ENCODE results near the gene UBN2.

UBN2 gene

DNA sequence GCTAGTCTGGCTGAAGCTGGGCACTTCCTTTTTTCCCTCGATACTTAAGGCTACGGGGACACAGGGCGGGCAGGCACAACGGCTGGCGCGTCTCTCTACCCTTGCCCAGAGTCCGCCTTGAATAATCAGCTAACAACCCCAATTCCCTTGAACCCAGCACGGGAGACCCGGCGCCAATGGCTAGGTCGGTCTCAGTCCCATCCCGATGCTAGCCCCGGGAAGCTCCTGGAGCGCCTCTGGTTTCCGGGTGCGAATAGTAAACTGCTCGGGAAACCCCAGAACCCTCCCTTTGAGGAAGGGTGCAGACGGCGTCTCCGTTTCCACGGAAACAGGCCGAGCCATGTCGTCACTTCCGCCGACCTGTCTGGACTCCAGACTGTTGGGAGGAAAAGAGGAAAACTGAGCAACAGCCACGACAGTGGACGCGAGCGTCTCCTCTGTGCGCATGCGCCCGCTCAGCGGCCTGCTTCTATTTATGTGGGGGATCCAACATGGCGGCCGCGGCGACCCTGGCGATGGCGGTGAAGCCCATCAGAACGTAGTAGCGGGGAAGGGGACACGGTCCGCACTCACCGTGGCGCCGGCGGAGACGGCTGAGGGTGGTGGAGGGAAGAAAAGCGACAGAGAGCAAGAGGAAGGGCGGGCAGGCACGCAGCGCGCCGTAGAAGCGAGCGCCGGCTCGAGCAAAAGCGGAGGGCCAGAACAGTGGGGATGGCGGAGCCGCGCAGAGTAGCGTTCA, at the start of gene UBN2:
TSS of gene UBN2 (plus strand) at position 464 of the 739 bp plus-strand sequence. CDS start at position 712, 248 bp downstream.
- DNase-seq (ENCODE audit: low spot score) = peak; percentile 99
- TF ChIP-seq, protein P1, sequence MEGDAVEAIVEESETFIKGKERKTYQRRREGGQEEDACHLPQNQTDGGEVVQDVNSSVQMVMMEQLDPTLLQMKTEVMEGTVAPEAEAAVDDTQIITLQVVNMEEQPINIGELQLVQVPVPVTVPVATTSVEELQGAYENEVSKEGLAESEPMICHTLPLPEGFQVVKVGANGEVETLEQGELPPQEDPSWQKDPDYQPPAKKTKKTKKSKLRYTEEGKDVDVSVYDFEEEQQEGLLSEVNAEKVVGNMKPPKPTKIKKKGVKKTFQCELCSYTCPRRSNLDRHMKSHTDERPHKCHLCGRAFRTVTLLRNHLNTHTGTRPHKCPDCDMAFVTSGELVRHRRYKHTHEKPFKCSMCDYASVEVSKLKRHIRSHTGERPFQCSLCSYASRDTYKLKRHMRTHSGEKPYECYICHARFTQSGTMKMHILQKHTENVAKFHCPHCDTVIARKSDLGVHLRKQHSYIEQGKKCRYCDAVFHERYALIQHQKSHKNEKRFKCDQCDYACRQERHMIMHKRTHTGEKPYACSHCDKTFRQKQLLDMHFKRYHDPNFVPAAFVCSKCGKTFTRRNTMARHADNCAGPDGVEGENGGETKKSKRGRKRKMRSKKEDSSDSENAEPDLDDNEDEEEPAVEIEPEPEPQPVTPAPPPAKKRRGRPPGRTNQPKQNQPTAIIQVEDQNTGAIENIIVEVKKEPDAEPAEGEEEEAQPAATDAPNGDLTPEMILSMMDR (IDR thresholded peaks at IDR 0.05; ENCODE audit: extremely low read depth, missing control alignments) = no peak

DNA sequence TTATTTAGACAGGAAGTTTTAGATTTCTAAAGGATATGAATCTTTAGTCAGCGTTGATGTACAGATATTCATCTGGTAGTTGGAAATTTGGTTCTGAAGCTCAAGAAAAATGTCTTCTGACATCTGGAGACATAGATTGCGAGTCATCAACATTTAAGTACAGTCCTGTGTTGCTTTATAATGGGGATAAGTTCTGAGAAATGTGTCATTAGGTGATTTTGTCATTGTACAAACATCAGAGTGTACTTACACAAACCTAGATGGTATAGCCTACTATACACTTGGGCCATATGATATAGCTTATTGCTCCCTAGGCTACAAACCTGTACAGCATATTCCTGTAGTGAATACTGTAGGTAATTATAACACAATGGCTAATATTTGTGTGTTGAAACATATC, 49.6 kb upstream of the UBN2 start:
- DNase-seq (ENCODE audit: low spot score) = no peak
- TF ChIP-seq, protein P1 (IDR thresholded peaks at IDR 0.05; ENCODE audit: extremely low read depth, missing control alignments) = no peak

- TF ChIP-seq, protein P1 (IDR thresholded peaks at IDR 0.05; ENCODE audit: extremely low read depth, missing control alignments) = no peak
- no peak for DNase-seq (ENCODE audit: low spot score)
Measured at GRCh38 chr7:139182363-139182762, 48.7 kb upstream of the UBN2 start.

DNA sequence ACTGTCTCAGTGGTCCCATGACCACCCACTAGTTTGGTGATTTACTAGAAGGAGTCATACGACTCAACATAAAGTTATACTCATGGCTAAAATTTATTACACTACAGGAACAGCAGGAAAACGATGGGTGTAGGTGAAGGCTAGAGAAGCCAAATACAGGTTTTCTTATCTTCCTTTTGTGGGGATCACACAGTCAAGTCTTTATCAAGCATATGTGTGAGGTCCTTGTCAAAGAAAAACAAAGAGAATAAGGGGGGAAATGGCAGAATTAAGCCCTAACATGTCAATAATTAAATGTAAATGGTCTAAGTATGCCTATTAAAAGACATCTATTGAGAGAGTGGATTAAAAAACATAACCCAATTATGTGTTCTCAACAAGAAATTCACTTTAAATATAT, 47.8 kb upstream of the UBN2 start:
- DNase-seq (ENCODE audit: low spot score) = no peak
- TF ChIP-seq, protein P1 (IDR thresholded peaks at IDR 0.05; ENCODE audit: extremely low read depth, missing control alignments) = no peak

GRCh38 chr7:139183878-139184338, 47.1 kb upstream of the UBN2 start:
- DNase-seq (ENCODE audit: low spot score) = no peak
- TF ChIP-seq, protein P1 (IDR thresholded peaks at IDR 0.05; ENCODE audit: extremely low read depth, missing control alignments) = no peak

GRCh38 chr7:139186146-139186545, 44.9 kb upstream of the UBN2 start:
- DNase-seq (ENCODE audit: low spot score) = no peak
- TF ChIP-seq, protein P1 (IDR thresholded peaks at IDR 0.05; ENCODE audit: extremely low read depth, missing control alignments) = no peak

GRCh38 chr7:139189357-139189756, 41.7 kb upstream of the UBN2 start:
- no peak for DNase-seq (ENCODE audit: low spot score)
- TF ChIP-seq, protein P1 (IDR thresholded peaks at IDR 0.05; ENCODE audit: extremely low read depth, missing control alignments) = no peak

Measured in GM20000 (cell line).